Activated gamma-delta T cell (primary cell): Measurements from ENCODE around the gene PCGF3.
"Not testable (repeated sequence)": the region's sequence is repeated elsewhere in the genome, so short reads cannot be mapped to it uniquely, and the experiment has no call there.

Source experiments
- DNase-seq: peaks from one replicate; lab custom pipeline; 2025; lab: John Stamatoyannopoulos, UW

Gene PCGF3

GRCh38 chr4:683247-683897 is 22.3 kb upstream of the PCGF3 start:
- DNase-seq, result no peak

- DNase-seq, result no peak
Measured at GRCh38 chr4:683982-684622, 21.5 kb upstream of the PCGF3 start.

GRCh38 chr4:684623-685327 is 20.9 kb upstream of the PCGF3 start:
- no peak for DNase-seq

GRCh38 chr4:685679-686412 is 19.8 kb upstream of the PCGF3 start:
- no peak for DNase-seq

GRCh38 chr4:686413-687040 is 19.1 kb upstream of the PCGF3 start:
- DNase-seq, result no peak

GRCh38 chr4:687048-687970 is 18.3 kb upstream of the PCGF3 start:
- DNase-seq, result no peak

- no peak for DNase-seq
Measured at GRCh38 chr4:687971-688853, 17.4 kb upstream of the PCGF3 start.

- no peak for DNase-seq
Measured at GRCh38 chr4:688854-689681, 16.6 kb upstream of the PCGF3 start, which contains the start of gene SLC49A3. Gene SLC49A3, minus strand, starts transcription at chr4:689151. Its CDS starts 24 bp downstream, at chr4:689127.

- no peak for DNase-seq
Measured at GRCh38 chr4:689723-690122, 15.9 kb upstream of the PCGF3 start.

- no peak for DNase-seq
Measured at GRCh38 chr4:692771-693554, 12.7 kb upstream of the PCGF3 start.

- DNase-seq, result not testable (repeated sequence)
Measured at GRCh38 chr4:694341-694940, 11.2 kb upstream of the PCGF3 start.

- DNase-seq, result no peak
Measured at GRCh38 chr4:699816-700580, 5.6 kb upstream of the PCGF3 start.

- DNase-seq, result no peak
Measured at GRCh38 chr4:700587-701264, 4.9 kb upstream of the PCGF3 start.

GRCh38 chr4:702618-703048 is 3.0 kb upstream of the PCGF3 start:
- DNase-seq, result no peak

- DNase-seq, result no peak
Measured at GRCh38 chr4:703336-704197, 2.1 kb upstream of the PCGF3 start.
